Testis (tissue), 3 donors: Measurements from ENCODE around the gene TPM3. TPM values are rescaled to one million over a fixed set of nuclear protein-coding genes. Genes with fewer than 3 reads are reported as not detected.
A peak's percentile ranks its signal among the peaks of the same experiment; 100 is the strongest.

Experiments used
- DNase-seq: peaks from one replicate; pipeline ENCODE4 v3.0.0-alpha.2; 2019
- H3K27ac ChIP-seq, 2 donors: fragments of 200-600 bp; sonication (generic); one replicate each; pipeline ENCODE4 v1.5.1; 2019
- H3K27me3 ChIP-seq: fragments of 200-600 bp; sonication (generic); one replicate; pipeline ENCODE4 v1.5.1; 2019
- H3K36me3 ChIP-seq: fragments of 200-600 bp; sonication (generic); one replicate; pipeline ENCODE4 v1.5.1; 2017; ENCODE audit warnings: low read depth; ENCODE audit errors: missing control alignments
- H3K4me1 ChIP-seq: fragments of 200-600 bp; sonication (generic); one replicate; pipeline ENCODE4 v1.5.1; 2019
- H3K4me3 ChIP-seq, 2 donors: fragments of 200-600 bp; sonication (generic); one replicate each; pipeline ENCODE4 v1.5.1; 2017 to 2019
- H3K9me3 ChIP-seq: fragments of 200-600 bp; sonication (generic); one replicate; pipeline ENCODE4 v1.5.1; 2017
- CTCF ChIP-seq, 3 experiments: fragments of 450-650 bp in 2 of 3; fragments of 200-600 bp in 1 of 3; sonication (generic) in 1 of 3; IDR thresholded peaks; one replicate each; pipeline ENCODE4 v1.5.1; 2016 to 2019; ENCODE audit warnings: antibody characterized with exemption in 3 of 3, mild to moderate bottlenecking in 2 of 3, moderate library complexity in 1 of 3
- POLR2A ChIP-seq: fragments of 450-650 bp; IDR thresholded peaks from one replicate; pipeline ENCODE4 v1.6.1; 2017; ENCODE audit warnings: antibody characterized with exemption, mild to moderate bottlenecking, moderate library complexity
- WGBS, 2 donors: methylation state at CpG; one replicate each; pipeline ENCODE4 v1.1.5; 2018; 5-methylcytosine and 5-hydroxymethylcytosine counted together
- intact Hi-C: fragments of 100-400 bp; cut with DNase I; formaldehyde crosslinking; loops from one replicate; pipeline ENCODE4 v1.15.1; 2023; ENCODE audit warnings: low total_unique reads
- polyA plus RNA-seq: library from polyadenylated mRNA; stranded (reverse); fragments of 350-450 nt; fragmentation: Illumina TruSeq; extraction: RNeasy Lipid Tissue Mini Kit (QIAGEN cat#74804); gene quantifications from one replicate; pipeline ENCODE4 v1.2.3, GENCODE V29; 2014; ENCODE audit warnings: low read depth, low replicate concordance; ENCODE audit not compliant: insufficient read depth
- total RNA-seq, 2 donors: library from RNA; depleted of rRNA; stranded (reverse); fragments of >200 nt; gene quantifications; one replicate each; pipeline ENCODE4 v1.2.3, GENCODE V29; 2016

Gene TPM3
- total and polyA plus RNA-seq, 3 donors from 2014 or later = 266 to 356 (median 290) TPM

- Histone ChIP-seq H3K27ac (peak overlapping the region in 1 of 2 donors; percentile 45), H3K9me3 (no peaks in the 10 kb centered on the region), H3K27me3 (no peaks in the 10 kb centered on the region), H3K36me3 (no peaks in the 10 kb centered on the region), H3K4me3 (no peak overlapping the region), H3K4me1 (peaks cover 9% of the 10 kb centered on the region)
- TF ChIP-seq POLR2A (no peak), CTCF (IDR thresholded peaks at IDR 0.05) (no peak)
- DNase-seq = no peak
- 76 to 81% methylated on average over 3 of the region's 3 CpGs for WGBS, 2 donors
- intact Hi-C loops = no loop called here
Observed at GRCh38 chr1:154199563-154199879, 7.6 kb upstream of the TPM3 start.

- DNase-seq = peak; percentile 72
- intact Hi-C loops = no loop called here
Observed at GRCh38 chr1:154198756-154199562, 7.1 kb upstream of the TPM3 start.

GRCh38 chr1:154193821-154194220 lies 1.9 kb upstream of the TPM3 start:
- TF ChIP-seq POLR2A (no peak), CTCF (IDR thresholded peaks at IDR 0.05) (no peak)
- Histone ChIP-seq H3K36me3 (no peaks in the 10 kb centered on the region), H3K9me3 (no peaks in the 10 kb centered on the region), H3K4me3 (no peak overlapping the region), H3K27me3 (no peaks in the 10 kb centered on the region), H3K4me1 (peaks cover 3% of the 10 kb centered on the region), H3K27ac (no peak overlapping the region)
- intact Hi-C loops = no loop called here
- peak; percentile 76 for DNase-seq
- 44 to 54% methylated on average over 7 to 8 of the region's 8 CpGs for WGBS, 2 donors

More at GRCh38 chr1:154198756-154199562, 7.1 kb upstream of the TPM3 start:
- Histone ChIP-seq H3K36me3 (no peaks in the 10 kb centered on the region), H3K27ac (peak overlapping the region in 1 of 2 donors; percentile 45), H3K9me3 (no peaks in the 10 kb centered on the region), H3K4me3 (no peak overlapping the region), H3K27me3 (no peaks in the 10 kb centered on the region), H3K4me1 (peaks cover 9% of the 10 kb centered on the region)
- WGBS, 2 donors = 21 to 36% methylated on average over 5 of the region's 5 CpGs
- TF ChIP-seq CTCF (IDR thresholded peaks at IDR 0.05) (peak; percentile 14 to 53 (median 50)), POLR2A (no peak)

- TF ChIP-seq CTCF (IDR thresholded peaks at IDR 0.05) = no peak
- TF ChIP-seq POLR2A = no peak
- 46 to 58% methylated on average over 3 of the region's 3 CpGs for WGBS, 2 donors
- Histone ChIP-seq H3K36me3 (no peaks in the 10 kb centered on the region), H3K9me3 (no peaks in the 10 kb centered on the region), H3K4me3 (no peak overlapping the region), H3K27me3 (no peaks in the 10 kb centered on the region), H3K4me1 (no peaks in the 10 kb centered on the region), H3K27ac (peak overlapping the region; percentile 8 to 24)
- intact Hi-C loops = no loop called here
- no peak for DNase-seq
Observed at GRCh38 chr1:154192476-154192875, 576 bp upstream of the TPM3 start.

- Histone ChIP-seq H3K27ac (no peak overlapping the region), H3K4me1 (no peaks in the 10 kb centered on the region), H3K9me3 (no peaks in the 10 kb centered on the region), H3K36me3 (no peaks in the 10 kb centered on the region), H3K4me3 (no peak overlapping the region), H3K27me3 (no peaks in the 10 kb centered on the region)
- TF ChIP-seq CTCF (IDR thresholded peaks at IDR 0.05) (no peak), POLR2A (no peak)
- no peak for DNase-seq
- 25 to 41% methylated on average over 1 of the region's 1 CpG for WGBS, 2 donors
- intact Hi-C loops = no loop called here
Observed at GRCh38 chr1:154190550-154190949, 1.4 kb downstream of the TPM3 start.
